K562 (cell line): ENCODE results near the gene CYSRT1. TPM values are rescaled to one million over a fixed set of nuclear protein-coding genes. Genes with fewer than 3 reads are reported as not detected.

ENCODE experiments used
- EHMT2 ChIP-seq: fragments of 450-650 bp; IDR thresholded peaks from 2 replicates; pipeline ENCODE4 v1.6.1; 2018; ENCODE audit warnings: antibody characterized with exemption
- ERF ChIP-seq: fragments of 450-650 bp; formaldehyde crosslinking; IDR thresholded peaks from 2 replicates; pipeline ENCODE4 v1.4.0; 2020; ENCODE audit warnings: mild to moderate bottlenecking, mixed read lengths
- FOXA3 ChIP-seq, 2 experiments: fragments of 450-650 bp in 1 of 2; sonication (generic) in 1 of 2; formaldehyde crosslinking; IDR thresholded peaks in 1 of 2; conservative IDR thresholded peaks in 1 of 2; 2 replicates each; pipeline versions ENCODE4 v1.4.0 to v1.8.0; 2020 to 2022; ENCODE audit warnings: mild to moderate bottlenecking in 2 of 2, missing genetic modification reagents in 1 of 2
- GABPB1 ChIP-seq: sonication (generic); formaldehyde crosslinking; IDR thresholded peaks from 2 replicates; pipeline ENCODE4 v1.8.0; 2022; ENCODE audit warnings: mild to moderate bottlenecking, missing genetic modification reagents
- HDAC2 ChIP-seq: fragments of 450-650 bp; IDR thresholded peaks from 2 replicates; pipeline ENCODE4 v1.6.1; 2016; ENCODE audit warnings: mild to moderate bottlenecking
- JUND ChIP-seq, 2 experiments: IDR thresholded peaks; 2 replicates in 1 of 2; 3 replicates in 1 of 2; pipeline ENCODE4 v1.6.1; 2011; ENCODE audit warnings: borderline replicate concordance in 2 of 2, low read depth in 2 of 2, low read length in 2 of 2, improper control_type of control experiment in 1 of 2, missing biosample characterization in 1 of 2, missing genetic modification characterization in 1 of 2, missing genetic modification reagents in 1 of 2
- KLF6 ChIP-seq: fragments of 250-450 bp; sonication (Bioruptor Pico); IDR thresholded peaks from 2 replicates; pipeline ENCODE4 v1.4.0; 2020; ENCODE audit warnings: mild to moderate bottlenecking, moderate library complexity, borderline replicate concordance
- MCM2 ChIP-seq: fragments of 450-650 bp; IDR thresholded peaks from 2 replicates; pipeline ENCODE4 v1.6.1; 2017; ENCODE audit warnings: low read depth, mild to moderate bottlenecking
- MXI1 ChIP-seq: IDR thresholded peaks from 2 replicates; pipeline ENCODE4 v1.6.1; 2011; ENCODE audit warnings: low read depth, mild to moderate bottlenecking, improper control_type of control experiment, low read length
- NR2C1 ChIP-seq, 2 experiments: fragments of 450-650 bp; IDR thresholded peaks; 2 replicates each; pipeline ENCODE4 v1.6.1; 2017; ENCODE audit warnings: mild to moderate bottlenecking in 2 of 2, antibody characterized with exemption in 1 of 2, inconsistent platforms in 1 of 2, missing compliant biosample characterization in 1 of 2, missing genetic modification characterization in 1 of 2
- PML ChIP-seq: IDR thresholded peaks from 2 replicates; pipeline ENCODE4 v1.6.1; 2012; ENCODE audit warnings: low read length, inconsistent platforms
- POLR3A ChIP-seq: IDR thresholded peaks from 2 replicates; pipeline ENCODE4 v1.6.1; 2011; ENCODE audit warnings: borderline replicate concordance, mild to moderate bottlenecking, moderate library complexity; ENCODE audit not compliant: insufficient read length, insufficient read depth; ENCODE audit errors: extremely low read depth
- RBBP5 ChIP-seq: fragments of 200-600 bp; sonication (generic); IDR thresholded peaks from 2 replicates; pipeline ENCODE4 v1.6.1; 2012; ENCODE audit warnings: borderline replicate concordance, mild to moderate bottlenecking, low read length, control low read depth, inconsistent platforms; ENCODE audit not compliant: insufficient read depth, poor library complexity, severe bottlenecking
- SMAD4 ChIP-seq: fragments of 250-450 bp; sonication (Bioruptor Pico); conservative IDR thresholded peaks from 2 replicates; pipeline ENCODE4 v1.8.0; 2021; ENCODE audit warnings: inconsistent platforms, mild to moderate bottlenecking, moderate library complexity
- SMARCA4 ChIP-seq: fragments of 450-650 bp; IDR thresholded peaks from 2 replicates; pipeline ENCODE4 v1.6.1; 2016
- STAT6 ChIP-seq: sonication (generic); formaldehyde crosslinking; IDR thresholded peaks from 2 replicates; pipeline ENCODE4 v1.8.1; 2023; ENCODE audit warnings: mild to moderate bottlenecking, missing genetic modification reagents
- TAL1 ChIP-seq: fragments of 450-650 bp; IDR thresholded peaks from 2 replicates; pipeline ENCODE4 v1.6.1; 2016; ENCODE audit warnings: mild to moderate bottlenecking
- TCF7L2 ChIP-seq: fragments of 150-350 bp; IDR thresholded peaks from 2 replicates; pipeline ENCODE4 v1.6.1; 2016; ENCODE audit warnings: low read depth, mild to moderate bottlenecking, low read length, moderate library complexity
- U2AF2 ChIP-seq: fragments of 200-400 bp; formaldehyde crosslinking; optimal IDR thresholded peaks from 2 replicates; pipeline ENCODE3; 2017; ENCODE audit warnings: low read depth, mild to moderate bottlenecking, low read length
- ZNF12 ChIP-seq: sonication (generic); formaldehyde crosslinking; IDR thresholded peaks from 2 replicates; pipeline ENCODE4 v1.4.0; 2020; ENCODE audit warnings: mild to moderate bottlenecking, missing genetic modification reagents
- ZNF395 ChIP-seq: fragments of 200-800 bp; sonication (Bioruptor generic); IDR thresholded peaks from 2 replicates; pipeline ENCODE4 v1.6.1; 2017; ENCODE audit warnings: missing genetic modification characterization, missing compliant biosample characterization
- ZNF75A ChIP-seq: fragments of 450-650 bp; formaldehyde crosslinking; IDR thresholded peaks from 2 replicates; pipeline ENCODE4 v1.4.0; 2020; ENCODE audit warnings: mild to moderate bottlenecking
- ZNF778 ChIP-seq: fragments of 450-650 bp; formaldehyde crosslinking; IDR thresholded peaks from 2 replicates; pipeline ENCODE4 v1.4.0; 2020; ENCODE audit warnings: mild to moderate bottlenecking, moderate library complexity
- ZSCAN32 ChIP-seq: fragments of 450-650 bp; formaldehyde crosslinking; IDR thresholded peaks from 2 replicates; pipeline ENCODE4 v1.4.0; 2020; ENCODE audit warnings: mild to moderate bottlenecking, moderate library complexity
- polyA plus RNA-seq, 8 experiments: library from polyadenylated mRNA; depleted of rRNA in 4 of 8; stranded (reverse) in 5 of 8; unstranded in 3 of 8; fragments of >200 nt; fragmentation: Nextera tagmentation in 2 of 8; fragmentation: Illumina TruSeq in 1 of 8; extraction: Ambion mirVana in 2 of 8; extraction: Trizol in 1 of 8; gene quantifications; 2 replicates each; pipeline versions ENCODE4 v1.2.1 to v1.2.3, GENCODE V29; 2011 to 2014; ENCODE audit warnings: inconsistent platforms in 1 of 8, missing spikeins in 1 of 8
- total RNA-seq, 7 experiments: library from RNA; depleted of rRNA in 6 of 7; stranded (reverse); fragments of >200 nt in 6 of 7; fragmentation: Illumina TruSeq in 2 of 7; extraction: Trizol in 2 of 7; gene quantifications; 2 replicates each; pipeline versions ENCODE4 v1.2.1 to v1.2.3, GENCODE V29; 2011 to 2021; ENCODE audit warnings: low replicate concordance in 1 of 7

The CYSRT1 gene
- total and polyA plus RNA-seq, 9 of the 15 experiments (the other 6 are each of a cell fraction or from before 2014, with no cell fraction given), result 0.04 to 1.4 (median 0.42) TPM; not detected in 3

- TF ChIP-seq SMAD4 (CRISPR knock-in tag), result no peak
- no peak for TF ChIP-seq TAL1
- TF ChIP-seq ZNF778 (CRISPR knock-in tag), result no peak
- TF ChIP-seq ZNF12, result no peak
- TF ChIP-seq SMARCA4, result no peak
- TF ChIP-seq ZSCAN32 (CRISPR knock-in tag), result no peak
- peak; percentile 85 for TF ChIP-seq ERF (CRISPR knock-in tag)
- no peak for TF ChIP-seq HDAC2
- TF ChIP-seq MXI1, result no peak
- TF ChIP-seq GABPB1 (CRISPR knock-in tag), result no peak; the same call in 1 of the 2 replicates
- TF ChIP-seq ZNF75A (CRISPR knock-in tag), result no peak
- TF ChIP-seq MCM2, result no peak
- TF ChIP-seq PML, result peak; percentile 28; the same call in 1 of the 2 replicates
- TF ChIP-seq STAT6, result no peak
- no peak for TF ChIP-seq ZNF395 (CRISPR knock-in tag)
- no peak for TF ChIP-seq NR2C1 (IDR thresholded peaks at IDR 0.05)
- TF ChIP-seq NR2C1 (tag; IDR thresholded peaks at IDR 0.05), result no peak
- TF ChIP-seq KLF6 (CRISPR knock-in tag), result no peak
- no peak for TF ChIP-seq JUND (IDR thresholded peaks at IDR 0.05; ENCODE audit: borderline replicate concordance, low read depth, low read length)
- no peak for TF ChIP-seq JUND (tag; IDR thresholded peaks at IDR 0.05; ENCODE audit: borderline replicate concordance, low read depth, low read length)
- no peak for TF ChIP-seq RBBP5
- peak in 1 of 2 experiments; percentile 55; a peak in 1 of 4 replicates for TF ChIP-seq FOXA3 (CRISPR knock-in tag; conservative IDR thresholded peaks at IDR 0.05 in 1 of 2, IDR thresholded peaks at IDR 0.05 in 1 of 2)
- no peak for TF ChIP-seq EHMT2
- no peak for TF ChIP-seq TCF7L2
- TF ChIP-seq POLR3A, result no peak
- no peak for TF ChIP-seq U2AF2
Observed at GRCh38 chr9:137243626-137244485, 18.9 kb downstream of the CYSRT1 start (continued).
